ENCODE data around the gene FCHSD2.
"Not testable (repeated sequence)": the region's sequence is repeated elsewhere in the genome, so short reads cannot be mapped to it uniquely, and the experiment has no call there.

FCHSD2 gene

GRCh38 chr11:73116636-73117035, 25.5 kb downstream of the FCHSD2 start:
- DNase-seq = no peak

GRCh38 chr11:73114835-73115220, 27.3 kb downstream of the FCHSD2 start:
- DNase-seq = no peak

- DNase-seq = no peak
Observed at GRCh38 chr11:73114110-73114834, 27.8 kb downstream of the FCHSD2 start.

- no peak for DNase-seq
Observed at GRCh38 chr11:73113426-73113825, 28.7 kb downstream of the FCHSD2 start.

- DNase-seq = no peak
Observed at GRCh38 chr11:73107597-73107996, 34.5 kb downstream of the FCHSD2 start.

- DNase-seq = no peak
Observed at GRCh38 chr11:73106347-73106746, 35.8 kb downstream of the FCHSD2 start.

GRCh38 chr11:73100578-73100977, 41.5 kb downstream of the FCHSD2 start:
- no peak for DNase-seq

GRCh38 chr11:73099512-73100266, 42.4 kb downstream of the FCHSD2 start:
- no peak for DNase-seq

- DNase-seq = peak; percentile 26
Observed at GRCh38 chr11:73095613-73096012, 46.5 kb downstream of the FCHSD2 start.

- DNase-seq = peak; percentile 18
Observed at GRCh38 chr11:73091521-73092305, 50.4 kb downstream of the FCHSD2 start.

GRCh38 chr11:73087730-73088129, 54.4 kb downstream of the FCHSD2 start:
- no peak for DNase-seq

- DNase-seq = no peak
Observed at GRCh38 chr11:73085189-73085875, 56.8 kb downstream of the FCHSD2 start.

GRCh38 chr11:73078631-73079030, 63.5 kb downstream of the FCHSD2 start:
- DNase-seq = no peak

GRCh38 chr11:73077454-73077853, 64.7 kb downstream of the FCHSD2 start:
- no peak for DNase-seq

- DNase-seq = no peak
Observed at GRCh38 chr11:73074319-73074718, 67.8 kb downstream of the FCHSD2 start.

GRCh38 chr11:73072935-73073481, 69.1 kb downstream of the FCHSD2 start:
- DNase-seq = peak; percentile 11

- DNase-seq = no peak
Observed at GRCh38 chr11:73070653-73071052, 71.5 kb downstream of the FCHSD2 start.

GRCh38 chr11:73061857-73062424, 80.2 kb downstream of the FCHSD2 start:
- DNase-seq = not testable (repeated sequence)

- not testable (repeated sequence) for DNase-seq
Observed at GRCh38 chr11:73061434-73061833, 80.7 kb downstream of the FCHSD2 start.

GRCh38 chr11:73059915-73060314, 82.2 kb downstream of the FCHSD2 start:
- no peak for DNase-seq

GRCh38 chr11:73058989-73059674, 83.0 kb downstream of the FCHSD2 start:
- DNase-seq = no peak
